SK-N-SH (cell line): ENCODE measurements around the gene IPO9. TPM values are rescaled to one million over a fixed set of nuclear protein-coding genes. Genes with fewer than 3 reads are reported as not detected.

ENCODE experiments used
- CTCF ChIA-PET: fragments of 300-600, 350-600 bp; formaldehyde crosslinking; extraction: SDS; loops from one replicate; lab custom pipeline; 2021; lab: Yijun Ruan, JAX
- POLR2A ChIA-PET: fragments of 350-600 bp; sonication (Branson Sonifier 250); formaldehyde crosslinking; extraction: SDS; loops from one replicate; lab custom pipeline; 2020; ENCODE audit warnings: antibody characterized with exemption, inconsistent platforms; lab: Yijun Ruan, JAX
- DNase-seq: peaks from one replicate; pipeline ENCODE4 v3.0.0; 2012
- H2AFZ ChIP-seq: fragments of 200-600 bp; sonication (generic); 2 replicates; pipeline ENCODE4 v1.8.1; 2016; ENCODE audit warnings: antibody characterized with exemption, mild to moderate bottlenecking, low read depth
- H3F3A ChIP-seq: fragments of 200-600 bp; sonication (generic); replicated peaks from 2 replicates; pipeline ENCODE3; 2016; ENCODE audit warnings: antibody characterized with exemption, mild to moderate bottlenecking; ENCODE audit not compliant: insufficient read depth
- H3K27ac ChIP-seq, 2 experiments: fragments of 200-500 bp in 1 of 2; fragments of 200-600 bp in 1 of 2; sonication (Bioruptor generic) in 1 of 2; sonication (generic), shearing (Covaris generic) in 1 of 2; 2 replicates each; pipeline versions ENCODE4 v1.5.1 to v1.6.1; 2014 to 2016; ENCODE audit warnings: low read depth in 2 of 2, inconsistent platforms in 1 of 2, low read length in 1 of 2, mild to moderate bottlenecking in 1 of 2, mixed read lengths in 1 of 2
- H3K27me3 ChIP-seq: fragments of 200-600 bp; sonication (generic), shearing (Covaris generic); 2 replicates; pipeline ENCODE4 v1.6.1; 2016; ENCODE audit warnings: mixed run types; ENCODE audit not compliant: insufficient read depth
- H3K36me3 ChIP-seq, 2 experiments: fragments of 200-500 bp in 1 of 2; fragments of 200-600 bp in 1 of 2; sonication (Bioruptor generic) in 1 of 2; sonication (generic) in 1 of 2; replicated peaks in 1 of 2; 2 replicates each; pipeline versions ENCODE3 to v1.5.1; 2014 to 2016; ENCODE audit warnings: low read length in 1 of 2, mild to moderate bottlenecking in 1 of 2; ENCODE audit not compliant: insufficient read depth in 2 of 2, control insufficient read depth in 1 of 2
- H3K4me1 ChIP-seq, 2 experiments: fragments of 200-500 bp in 1 of 2; fragments of 200-600 bp in 1 of 2; sonication (Bioruptor generic) in 1 of 2; sonication (generic), shearing (Covaris generic) in 1 of 2; 2 replicates each; pipeline versions ENCODE4 v1.5.1 to v1.6.1; 2014 to 2016; ENCODE audit warnings: low read depth in 1 of 2, low read length in 1 of 2, mixed run types in 1 of 2; ENCODE audit not compliant: insufficient read depth in 2 of 2, control insufficient read depth in 1 of 2
- H3K4me2 ChIP-seq: fragments of 200-600 bp; sonication (generic), shearing (Covaris generic); 2 replicates; pipeline ENCODE4 v1.6.1; 2017; ENCODE audit warnings: mixed run types
- H3K4me3 ChIP-seq, 2 experiments: fragments of 200-500 bp in 1 of 2; fragments of 200-600 bp in 1 of 2; sonication (Bioruptor generic) in 1 of 2; sonication (generic), shearing (Covaris generic) in 1 of 2; 2 replicates each; pipeline versions ENCODE4 v1.5.1 to v1.8.1; 2014 to 2016; ENCODE audit warnings: low read depth in 2 of 2, inconsistent platforms in 1 of 2, low read length in 1 of 2, mild to moderate bottlenecking in 1 of 2, mixed read lengths in 1 of 2, moderate library complexity in 1 of 2
- H3K79me2 ChIP-seq: fragments of 200-600 bp; sonication (generic); 2 replicates; pipeline ENCODE4 v1.8.1; 2017; ENCODE audit warnings: mild to moderate bottlenecking; ENCODE audit not compliant: insufficient read depth
- H3K9ac ChIP-seq: fragments of 200-600 bp; sonication (generic); 2 replicates; pipeline ENCODE4 v1.6.1; 2017; ENCODE audit warnings: mixed run types
- H3K9me2 ChIP-seq: fragments of 200-600 bp; sonication (generic); 2 replicates; pipeline ENCODE4 v1.6.1; 2017; ENCODE audit warnings: mixed run types
- H3K9me3 ChIP-seq: fragments of 200-600 bp; sonication (generic); 2 replicates; pipeline ENCODE4 v1.6.1; 2017; ENCODE audit warnings: mixed run types, mild to moderate bottlenecking, moderate library complexity
- H4K20me1 ChIP-seq: fragments of 200-600 bp; sonication (generic); 2 replicates; pipeline ENCODE4 v1.6.1; 2017; ENCODE audit warnings: mild to moderate bottlenecking, mixed run types; ENCODE audit not compliant: insufficient read depth
- GABPA ChIP-seq: IDR thresholded peaks from 2 replicates; pipeline ENCODE4 v1.4.0; 2012; ENCODE audit warnings: low read depth, mild to moderate bottlenecking
- GATA2 ChIP-seq: sonication (generic); formaldehyde crosslinking; IDR thresholded peaks from 2 replicates; pipeline ENCODE4 v1.5.0; 2020; ENCODE audit warnings: mild to moderate bottlenecking, missing genetic modification reagents
- JUND ChIP-seq: IDR thresholded peaks from 2 replicates; pipeline ENCODE4 v1.4.0; 2012
- MXI1 ChIP-seq: IDR thresholded peaks from 2 replicates; pipeline ENCODE4 v1.6.1; 2012; ENCODE audit warnings: mild to moderate bottlenecking, low read depth, low read length, improper control_type of control experiment
- RAD21 ChIP-seq: IDR thresholded peaks from 2 replicates; pipeline ENCODE4 v1.6.1; 2012; ENCODE audit warnings: mild to moderate bottlenecking, low read length
- RXRA ChIP-seq: IDR thresholded peaks from 2 replicates; pipeline ENCODE4 v1.4.0; 2012; ENCODE audit warnings: low read depth, mild to moderate bottlenecking, borderline replicate concordance
- SIN3A ChIP-seq: IDR thresholded peaks from 2 replicates; pipeline ENCODE4 v1.6.1; 2012; ENCODE audit warnings: low read depth, mild to moderate bottlenecking, low read length, moderate library complexity, borderline replicate concordance
- TAF1 ChIP-seq: IDR thresholded peaks from 2 replicates; pipeline ENCODE4 v1.6.1; 2012; ENCODE audit warnings: low read depth, mild to moderate bottlenecking, low read length, moderate library complexity, borderline replicate concordance
- USF1 ChIP-seq: IDR thresholded peaks from 2 replicates; pipeline ENCODE4 v1.4.0; 2012; ENCODE audit warnings: low read depth, borderline replicate concordance
- WGBS: methylation state at CpG from one replicate; pipeline ENCODE4 v1.1.6; 2017; ENCODE audit warnings: low lambda C conversion rate; 5-methylcytosine and 5-hydroxymethylcytosine counted together
- polyA plus RNA-seq, 3 experiments: library from polyadenylated mRNA; depleted of rRNA; stranded (reverse); fragments of >200 nt; gene quantifications; 2 replicates each; pipeline ENCODE4 v1.2.3, GENCODE V29; 2012
- TF ChIP-seq, protein P1 (sequence below): fragments of 200-600 bp; sonication (generic); IDR thresholded peaks from 2 replicates; pipeline ENCODE4 v1.6.1; 2017; ENCODE audit warnings: antibody characterized with exemption, mild to moderate bottlenecking, moderate library complexity
- TF ChIP-seq, protein P2 (sequence below): IDR thresholded peaks from 2 replicates; pipeline ENCODE4 v1.4.0; 2012; ENCODE audit warnings: low read depth
- TF ChIP-seq, protein P3 (sequence below): IDR thresholded peaks from 2 replicates; pipeline ENCODE4 v1.6.1; 2012; ENCODE audit warnings: mild to moderate bottlenecking, low read depth, low read length, moderate library complexity

The IPO9 gene
- polyA plus RNA-seq, 1 of the 3 experiments (the other 2 are of a cell fraction), result 24.5 TPM

GRCh38 chr1:201828217-201828819 lies 639 bp upstream of the IPO9 start:
- H4K20me1 ChIP-seq, result peaks cover 27% of the 10 kb centered on the region
- CTCF ChIA-PET, result interaction anchor here (0.7 to 3.3 kb wide), 13 partner anchors 8 to 316 kb away, joined by 3 to 12 read pairs (median 4); no protein-coding TSS in a partner anchor
- DNase-seq, result no peak
- H3K27ac ChIP-seq, result peak overlapping the region; percentile 23 to 95; a peak in 3 of 4 replicates
- peaks cover 9 to 27% of the 10 kb centered on the region in 2 experiments for H3K36me3 ChIP-seq
- H3K4me1 ChIP-seq, result peaks cover 12 to 36% of the 10 kb centered on the region in 2 experiments
- H3K4me2 ChIP-seq, result peak overlapping the region; percentile 70
- H3K4me3 ChIP-seq, result peak overlapping the region; percentile 24 to 97; a peak in 3 of 4 replicates
- no peaks in the 10 kb centered on the region for H3K9me2 ChIP-seq
- H2AFZ ChIP-seq, result no peak overlapping the region
- H3K27me3 ChIP-seq, result no peaks in the 10 kb centered on the region
- H3K9me3 ChIP-seq, result no peaks in the 10 kb centered on the region
- peaks cover 53% of the 10 kb centered on the region for H3F3A ChIP-seq
- 81% methylated on average over 16 of the region's 16 CpGs for WGBS
- peaks cover 53% of the 10 kb centered on the region for H3K79me2 ChIP-seq
- H3K9ac ChIP-seq, result peak overlapping the region; percentile 99; the same call in 1 of the 2 replicates
- TF ChIP-seq GATA2 (CRISPR knock-in tag) (no peak), JUND (0 out of 2 replicates have a peak, but pooled peaks have one; percentile 2)
- POLR2A ChIA-PET, result interaction anchor here (1.1 kb wide), 1 partner anchor 179 kb away, joined by 3 read pairs; no protein-coding TSS in a partner anchor

DNA sequence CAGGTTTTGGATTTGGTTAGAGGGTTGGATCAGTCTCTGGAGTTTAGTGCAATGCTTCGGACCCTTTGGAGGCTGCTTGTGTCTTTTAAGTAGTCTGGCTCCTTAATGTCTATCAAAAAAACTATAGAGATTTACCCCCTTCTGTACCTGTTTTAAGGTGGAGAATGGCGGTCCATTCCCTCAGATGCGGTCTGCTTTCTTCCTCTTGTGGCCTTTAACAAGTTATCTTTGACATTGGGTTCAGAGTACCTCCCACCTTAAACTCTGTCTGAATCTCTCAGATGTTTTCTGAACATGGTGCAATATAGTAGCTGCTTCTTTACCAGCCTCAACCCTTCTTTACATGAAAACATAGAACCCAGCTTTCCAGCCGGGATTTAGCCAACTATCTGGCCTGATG lies 2.4 kb downstream of the IPO9 start:
- Histone ChIP-seq H3K9me2 (no peaks in the 10 kb centered on the region), H3K36me3 (peaks cover 3 to 26% of the 10 kb centered on the region in 2 experiments), H3K4me1 (peaks cover 12 to 33% of the 10 kb centered on the region in 2 experiments), H3K4me3 (peak overlapping the region in 1 of 2 experiments; percentile 97; a peak in 1 of 4 replicates), H2AFZ (no peak overlapping the region), H3K9ac (no peak overlapping the region), H3K9me3 (no peaks in the 10 kb centered on the region), H3K27me3 (no peaks in the 10 kb centered on the region), H3K4me2 (peak overlapping the region; percentile 70), H3K27ac (no peak overlapping the region), H3F3A (peaks cover 37% of the 10 kb centered on the region), H4K20me1 (peaks cover 47% of the 10 kb centered on the region), H3K79me2 (peaks cover 83% of the 10 kb centered on the region)
- ChIA-PET POLR2A (no interaction called here), CTCF (interaction anchor here (0.9 kb wide), 1 partner anchor 63 kb away, joined by 3 read pairs; no protein-coding TSS in a partner anchor)
- TF ChIP-seq, protein P1, sequence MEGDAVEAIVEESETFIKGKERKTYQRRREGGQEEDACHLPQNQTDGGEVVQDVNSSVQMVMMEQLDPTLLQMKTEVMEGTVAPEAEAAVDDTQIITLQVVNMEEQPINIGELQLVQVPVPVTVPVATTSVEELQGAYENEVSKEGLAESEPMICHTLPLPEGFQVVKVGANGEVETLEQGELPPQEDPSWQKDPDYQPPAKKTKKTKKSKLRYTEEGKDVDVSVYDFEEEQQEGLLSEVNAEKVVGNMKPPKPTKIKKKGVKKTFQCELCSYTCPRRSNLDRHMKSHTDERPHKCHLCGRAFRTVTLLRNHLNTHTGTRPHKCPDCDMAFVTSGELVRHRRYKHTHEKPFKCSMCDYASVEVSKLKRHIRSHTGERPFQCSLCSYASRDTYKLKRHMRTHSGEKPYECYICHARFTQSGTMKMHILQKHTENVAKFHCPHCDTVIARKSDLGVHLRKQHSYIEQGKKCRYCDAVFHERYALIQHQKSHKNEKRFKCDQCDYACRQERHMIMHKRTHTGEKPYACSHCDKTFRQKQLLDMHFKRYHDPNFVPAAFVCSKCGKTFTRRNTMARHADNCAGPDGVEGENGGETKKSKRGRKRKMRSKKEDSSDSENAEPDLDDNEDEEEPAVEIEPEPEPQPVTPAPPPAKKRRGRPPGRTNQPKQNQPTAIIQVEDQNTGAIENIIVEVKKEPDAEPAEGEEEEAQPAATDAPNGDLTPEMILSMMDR, result no peak
- TF ChIP-seq RXRA (no peak), USF1 (no peak), RAD21 (no peak), TAF1 (no peak), SIN3A (no peak), MXI1 (no peak), GABPA (no peak)
- TF ChIP-seq, protein P2, sequence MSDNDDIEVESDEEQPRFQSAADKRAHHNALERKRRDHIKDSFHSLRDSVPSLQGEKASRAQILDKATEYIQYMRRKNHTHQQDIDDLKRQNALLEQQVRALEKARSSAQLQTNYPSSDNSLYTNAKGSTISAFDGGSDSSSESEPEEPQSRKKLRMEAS, result no peak
- TF ChIP-seq, protein P3, sequence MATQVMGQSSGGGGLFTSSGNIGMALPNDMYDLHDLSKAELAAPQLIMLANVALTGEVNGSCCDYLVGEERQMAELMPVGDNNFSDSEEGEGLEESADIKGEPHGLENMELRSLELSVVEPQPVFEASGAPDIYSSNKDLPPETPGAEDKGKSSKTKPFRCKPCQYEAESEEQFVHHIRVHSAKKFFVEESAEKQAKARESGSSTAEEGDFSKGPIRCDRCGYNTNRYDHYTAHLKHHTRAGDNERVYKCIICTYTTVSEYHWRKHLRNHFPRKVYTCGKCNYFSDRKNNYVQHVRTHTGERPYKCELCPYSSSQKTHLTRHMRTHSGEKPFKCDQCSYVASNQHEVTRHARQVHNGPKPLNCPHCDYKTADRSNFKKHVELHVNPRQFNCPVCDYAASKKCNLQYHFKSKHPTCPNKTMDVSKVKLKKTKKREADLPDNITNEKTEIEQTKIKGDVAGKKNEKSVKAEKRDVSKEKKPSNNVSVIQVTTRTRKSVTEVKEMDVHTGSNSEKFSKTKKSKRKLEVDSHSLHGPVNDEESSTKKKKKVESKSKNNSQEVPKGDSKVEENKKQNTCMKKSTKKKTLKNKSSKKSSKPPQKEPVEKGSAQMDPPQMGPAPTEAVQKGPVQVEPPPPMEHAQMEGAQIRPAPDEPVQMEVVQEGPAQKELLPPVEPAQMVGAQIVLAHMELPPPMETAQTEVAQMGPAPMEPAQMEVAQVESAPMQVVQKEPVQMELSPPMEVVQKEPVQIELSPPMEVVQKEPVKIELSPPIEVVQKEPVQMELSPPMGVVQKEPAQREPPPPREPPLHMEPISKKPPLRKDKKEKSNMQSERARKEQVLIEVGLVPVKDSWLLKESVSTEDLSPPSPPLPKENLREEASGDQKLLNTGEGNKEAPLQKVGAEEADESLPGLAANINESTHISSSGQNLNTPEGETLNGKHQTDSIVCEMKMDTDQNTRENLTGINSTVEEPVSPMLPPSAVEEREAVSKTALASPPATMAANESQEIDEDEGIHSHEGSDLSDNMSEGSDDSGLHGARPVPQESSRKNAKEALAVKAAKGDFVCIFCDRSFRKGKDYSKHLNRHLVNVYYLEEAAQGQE, result no peak
- no peak for DNase-seq
- WGBS, result 93% methylated on average over 4 of the region's 4 CpGs
